Measurements from ENCODE around the gene DPP7. TPM values are rescaled to one million over a fixed set of nuclear protein-coding genes. Genes with fewer than 3 reads are reported as not detected.
A peak's percentile ranks its signal among the peaks of the same experiment; 100 is the strongest.

Gene DPP7
- polyA plus RNA-seq, 3 donors: 24.0 to 29.6 (median 27.7) TPM

GRCh38 chr9:137149942-137150616, 35.5 kb upstream of the DPP7 start:
- DNase-seq: no peak

DNA sequence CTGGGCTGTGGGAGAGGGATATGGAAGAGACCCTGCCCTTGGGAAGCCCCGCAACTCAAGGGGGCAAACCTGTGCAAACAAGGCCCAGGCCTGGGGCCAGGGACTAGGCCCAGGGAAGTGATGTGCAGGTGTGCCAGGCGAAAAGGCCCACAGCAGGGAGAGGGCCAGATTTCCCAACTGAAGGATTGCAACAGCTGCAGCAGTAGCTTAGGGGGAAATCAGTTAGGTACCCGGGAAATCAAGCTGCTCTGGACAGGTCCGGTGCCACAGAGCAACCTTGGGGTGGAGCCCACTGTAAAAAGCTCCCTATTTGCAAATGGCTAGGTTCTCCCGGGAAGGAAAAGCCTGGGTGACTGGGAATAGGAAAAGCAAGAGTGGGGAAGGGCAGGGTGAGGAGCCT, 34.8 kb upstream of the DPP7 start:
- no peak for DNase-seq

DNA sequence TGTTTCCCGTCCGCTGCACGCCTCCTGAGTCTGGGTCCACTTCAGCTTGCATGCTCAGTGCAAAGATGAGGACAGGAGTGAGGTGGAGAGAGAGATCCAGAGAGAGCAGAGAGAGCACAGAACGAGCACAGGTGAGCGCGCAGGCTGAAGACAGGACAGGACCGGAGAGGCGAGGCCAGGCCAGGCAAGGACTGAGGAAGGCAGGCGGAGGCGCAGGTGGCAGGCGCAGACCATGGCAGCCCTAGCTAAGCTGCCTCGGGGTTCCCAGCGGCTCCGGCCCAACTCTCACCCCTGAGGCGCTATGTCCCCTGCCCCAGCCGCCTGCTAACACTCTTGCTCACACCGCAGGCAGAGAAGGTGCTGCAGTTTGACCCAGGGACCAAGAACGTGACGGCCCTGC, 34.1 kb upstream of the DPP7 start:
- no peak for DNase-seq

DNA sequence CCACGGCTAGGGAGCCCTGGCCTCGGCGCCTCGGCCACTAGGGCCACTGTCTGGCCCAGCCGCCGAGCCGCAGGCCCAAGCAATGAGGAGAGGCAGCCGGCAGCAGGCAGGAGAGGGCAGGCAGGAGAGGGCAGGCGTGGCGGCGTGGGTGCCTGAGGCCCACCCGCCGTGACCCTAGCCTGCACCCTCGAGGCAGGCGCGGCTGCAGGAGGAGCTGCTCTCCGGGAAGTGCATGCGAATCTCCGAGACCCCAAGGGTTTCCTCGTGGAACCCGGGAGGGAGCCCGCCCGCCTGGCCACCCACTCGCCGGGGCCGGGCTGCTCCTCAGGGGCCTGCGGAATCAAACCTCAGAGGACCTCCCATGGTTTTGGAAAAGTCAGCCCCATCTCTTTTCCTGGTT, 33.7 kb upstream of the DPP7 start:
- no peak for DNase-seq

- no peak for DNase-seq
Observed at GRCh38 chr9:137147793-137148160, 33.2 kb upstream of the DPP7 start.

DNA sequence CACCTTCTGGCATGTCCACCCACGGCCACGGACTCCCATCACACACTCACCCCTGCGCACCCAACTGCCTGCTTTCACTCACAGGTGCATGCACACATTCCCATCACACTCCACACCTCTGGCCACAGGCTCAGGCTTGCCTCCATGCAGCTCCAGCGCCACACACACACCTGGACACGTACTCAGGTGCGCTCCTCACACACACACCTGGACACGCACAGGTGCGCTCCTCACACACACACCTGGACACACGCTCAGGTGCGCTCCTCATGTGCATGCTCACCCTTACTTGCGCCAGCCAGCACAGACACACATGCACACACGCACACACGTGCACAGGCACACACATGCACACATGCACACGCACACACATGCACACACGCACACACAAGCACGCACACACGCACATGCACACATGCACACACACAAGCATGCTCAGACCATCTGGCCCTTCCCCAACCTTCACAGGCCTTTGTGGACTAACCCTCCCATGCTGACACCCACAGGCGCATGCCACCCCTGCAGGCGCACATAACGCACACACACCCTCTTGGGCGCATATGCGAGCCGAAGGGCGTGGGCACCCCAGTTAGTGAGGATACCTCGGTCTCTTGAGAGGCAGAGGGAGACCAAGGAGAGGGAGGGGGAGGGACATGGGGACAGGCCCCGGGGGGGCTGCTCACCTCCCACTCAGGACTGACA, 32.7 kb upstream of the DPP7 start:
- DNase-seq: no peak

- no peak for DNase-seq
Observed at GRCh38 chr9:137146527-137146918, 32.0 kb upstream of the DPP7 start.

DNA sequence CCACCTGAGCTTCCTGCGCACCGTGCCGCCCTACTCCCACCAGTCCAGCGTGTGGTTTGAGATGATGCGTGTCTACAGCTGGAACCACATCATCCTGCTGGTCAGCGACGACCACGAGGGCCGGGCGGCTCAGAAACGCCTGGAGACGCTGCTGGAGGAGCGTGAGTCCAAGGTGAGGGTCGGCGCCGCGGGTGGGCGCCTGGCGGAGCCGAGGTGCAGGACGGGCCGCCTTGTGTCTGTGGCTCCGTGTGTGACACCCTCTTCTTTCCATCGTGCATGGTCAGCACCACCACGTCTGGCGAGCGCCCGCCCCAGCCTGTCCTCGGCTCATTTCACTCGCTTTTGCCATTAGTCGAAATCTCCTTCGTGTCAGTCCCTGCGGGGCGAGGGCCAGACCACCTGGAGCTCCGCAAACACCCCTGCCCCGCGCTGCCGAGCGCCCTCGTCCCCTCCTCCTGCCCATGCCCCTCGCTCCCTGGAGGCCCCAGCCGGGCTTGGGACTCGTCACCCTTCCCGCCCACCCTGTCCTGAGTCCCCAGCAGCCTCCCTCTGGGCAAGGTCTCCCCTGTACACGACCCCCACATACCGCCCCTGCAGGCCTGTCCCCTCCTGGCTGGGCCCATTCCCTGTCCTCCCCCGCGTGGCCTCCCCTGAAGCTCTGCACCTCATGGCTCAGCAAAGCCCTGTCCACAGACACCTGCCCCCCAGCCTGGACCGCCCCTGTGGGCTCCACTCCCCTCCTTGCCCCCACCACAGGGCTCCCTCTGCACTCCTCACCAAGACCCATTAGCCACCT, 31.4 kb upstream of the DPP7 start:
- no peak for DNase-seq

- no peak for DNase-seq
Observed at GRCh38 chr9:137143459-137143858, 28.9 kb upstream of the DPP7 start.

DNA sequence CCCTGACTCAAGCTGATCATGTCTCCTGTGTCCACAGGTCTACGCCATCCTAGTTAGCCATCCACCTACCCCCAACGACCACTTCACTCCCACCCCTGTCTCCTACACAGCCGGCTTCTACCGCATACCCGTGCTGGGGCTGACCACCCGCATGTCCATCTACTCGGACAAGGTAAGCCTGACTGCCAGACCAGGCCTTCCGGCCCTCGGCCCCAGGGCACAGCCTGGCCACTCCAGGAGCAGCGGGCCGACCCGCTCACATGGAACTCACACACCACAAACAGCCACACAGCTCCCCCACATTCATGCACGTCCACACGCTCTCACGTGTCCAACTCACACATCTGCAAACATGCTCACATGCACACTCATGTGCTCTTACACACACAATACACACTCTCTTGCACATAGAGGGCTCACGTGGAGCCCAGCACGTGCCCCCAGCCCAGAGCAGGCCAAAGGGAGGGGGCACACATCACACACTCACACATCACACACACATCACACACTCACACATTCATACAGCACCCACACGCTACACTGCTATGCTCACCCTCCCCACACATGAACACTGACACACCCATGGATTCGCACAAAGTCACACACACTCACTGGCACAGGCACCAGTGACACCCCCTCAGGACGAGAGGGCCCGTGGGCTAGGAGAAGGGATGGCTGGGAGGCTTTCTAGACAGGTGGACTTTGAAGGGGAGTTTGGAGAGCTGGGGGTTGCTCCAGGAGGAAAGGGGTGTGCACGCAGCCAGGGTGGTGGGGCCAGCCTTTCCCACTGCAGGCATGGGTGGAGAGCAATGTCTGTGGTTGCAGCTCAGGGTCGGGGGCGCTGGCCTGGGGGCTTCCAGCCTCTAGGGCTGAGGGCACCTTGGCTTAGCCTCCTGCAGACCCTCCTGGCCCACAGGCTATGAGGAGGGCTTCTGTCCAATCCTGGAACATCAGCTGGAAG, 27.7 kb upstream of the DPP7 start:
- DNase-seq: no peak

DNA sequence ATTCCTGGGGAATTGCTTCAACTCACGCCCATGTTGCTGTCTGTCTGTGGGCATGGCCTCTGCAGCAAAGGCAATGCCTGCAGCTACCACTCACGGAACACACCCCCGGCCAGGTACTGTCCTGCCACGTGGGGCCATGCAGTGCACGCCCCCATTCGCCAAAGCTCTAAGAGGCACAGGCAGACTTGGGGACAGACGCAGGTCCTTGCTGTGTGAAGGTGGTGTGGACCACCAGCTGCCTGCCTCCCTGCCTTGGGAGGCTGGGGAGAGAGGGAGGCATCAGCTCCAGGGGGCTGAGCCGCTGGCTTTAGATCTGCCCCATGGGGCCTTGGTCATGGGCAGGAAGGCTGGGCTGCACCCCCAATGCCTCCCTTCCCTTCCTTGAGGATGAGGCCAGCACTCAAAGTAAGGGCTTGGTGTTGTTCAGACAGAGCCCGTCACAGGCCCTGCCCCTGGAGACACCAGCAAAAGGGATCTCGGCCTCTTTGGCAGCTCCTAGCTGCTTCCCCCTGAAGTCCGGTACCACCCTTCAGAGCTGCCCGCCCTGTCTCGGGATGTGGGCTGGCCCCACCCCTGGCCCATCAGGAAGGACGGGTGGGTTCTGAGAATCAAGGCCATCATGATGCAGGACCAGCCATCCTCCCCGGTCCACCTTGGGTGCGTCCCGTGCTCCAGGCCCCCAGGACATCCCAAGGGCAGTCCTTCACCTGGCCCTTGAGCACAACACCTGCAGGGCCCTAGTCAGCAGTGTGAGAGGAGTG, 26.7 kb upstream of the DPP7 start:
- DNase-seq: no peak

GRCh38 chr9:137140151-137141012, 25.8 kb upstream of the DPP7 start:
- DNase-seq: no peak

GRCh38 chr9:137139468-137140150, 25.1 kb upstream of the DPP7 start:
- DNase-seq: no peak

DNA sequence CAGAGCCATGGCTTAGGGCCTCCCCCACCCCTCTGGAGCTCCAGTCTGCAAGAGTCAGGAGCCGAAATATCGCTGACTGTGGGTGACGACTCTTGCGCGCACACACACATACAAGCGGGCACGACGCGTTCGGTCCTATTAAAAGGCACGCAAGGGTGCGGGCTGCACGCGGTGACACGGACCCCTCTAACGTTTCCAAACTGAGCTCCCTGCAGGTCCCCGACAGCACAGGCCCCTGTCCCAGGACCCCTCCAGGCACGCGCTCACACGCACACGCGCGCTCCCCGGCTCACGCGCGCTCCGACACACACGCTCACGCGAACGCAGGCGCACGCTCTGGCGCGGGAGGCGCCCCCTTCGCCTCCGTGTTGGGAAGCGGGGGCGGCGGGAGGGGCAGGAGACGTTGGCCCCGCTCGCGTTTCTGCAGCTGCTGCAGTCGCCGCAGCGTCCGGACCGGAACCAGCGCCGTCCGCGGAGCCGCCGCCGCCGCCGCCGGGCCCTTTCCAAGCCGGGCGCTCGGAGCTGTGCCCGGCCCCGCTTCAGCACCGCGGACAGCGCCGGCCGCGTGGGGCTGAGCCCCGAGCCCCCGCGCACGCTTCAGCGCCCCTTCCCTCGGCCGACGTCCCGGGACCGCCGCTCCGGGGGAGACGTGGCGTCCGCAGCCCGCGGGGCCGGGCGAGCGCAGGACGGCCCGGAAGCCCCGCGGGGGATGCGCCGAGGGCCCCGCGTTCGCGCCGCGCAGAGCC, 24.4 kb upstream of the DPP7 start, which contains the start of gene GRIN1:
Gene GRIN1 (plus strand): TSS at position 433 of the 746 bp plus-strand sequence. CDS start 333 bp downstream, outside the sequence.
- DNase-seq: peak; percentile 57

- DNase-seq: no peak
Observed at GRCh38 chr9:137138058-137138721, 23.7 kb upstream of the DPP7 start.

- no peak for DNase-seq
Observed at GRCh38 chr9:137136881-137137607, 22.5 kb upstream of the DPP7 start.

DNA sequence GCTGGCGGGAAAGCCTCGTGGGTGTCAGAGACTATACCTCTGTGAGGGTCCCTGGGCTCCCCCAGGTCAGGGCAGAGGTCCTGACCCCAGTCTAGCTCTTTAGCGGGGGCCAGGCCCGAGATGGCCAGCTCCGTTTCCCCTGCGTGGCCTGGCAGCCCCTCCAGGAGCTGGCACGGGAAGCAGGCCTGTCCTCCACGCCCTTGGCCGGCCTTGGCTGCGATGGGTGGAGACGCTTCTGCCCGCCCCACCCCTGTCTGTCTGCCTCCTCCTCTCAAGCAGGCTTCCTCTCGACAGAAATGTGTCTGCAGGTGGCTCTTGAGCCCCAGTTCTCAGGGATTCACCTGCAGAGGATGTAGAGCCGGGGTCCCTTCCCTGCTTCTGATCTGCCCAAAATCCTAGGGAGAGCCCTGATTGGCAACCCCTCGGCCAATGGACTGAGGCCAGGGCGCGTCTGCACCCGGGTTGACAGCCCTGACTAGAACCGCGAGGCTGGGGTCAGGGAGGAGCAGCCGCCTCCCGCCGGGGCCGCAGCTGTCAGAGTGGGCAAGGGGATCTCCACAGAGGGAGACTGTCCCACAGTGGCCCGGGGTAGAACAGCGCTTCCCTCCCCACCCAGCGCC, 21.8 kb upstream of the DPP7 start:
- no peak for DNase-seq
